ENCODE data around the gene STRA8.
"Not testable (repeated sequence)": the region's sequence is repeated elsewhere in the genome, so short reads cannot be mapped to it uniquely, and the experiment has no call there.

Gene STRA8

DNA sequence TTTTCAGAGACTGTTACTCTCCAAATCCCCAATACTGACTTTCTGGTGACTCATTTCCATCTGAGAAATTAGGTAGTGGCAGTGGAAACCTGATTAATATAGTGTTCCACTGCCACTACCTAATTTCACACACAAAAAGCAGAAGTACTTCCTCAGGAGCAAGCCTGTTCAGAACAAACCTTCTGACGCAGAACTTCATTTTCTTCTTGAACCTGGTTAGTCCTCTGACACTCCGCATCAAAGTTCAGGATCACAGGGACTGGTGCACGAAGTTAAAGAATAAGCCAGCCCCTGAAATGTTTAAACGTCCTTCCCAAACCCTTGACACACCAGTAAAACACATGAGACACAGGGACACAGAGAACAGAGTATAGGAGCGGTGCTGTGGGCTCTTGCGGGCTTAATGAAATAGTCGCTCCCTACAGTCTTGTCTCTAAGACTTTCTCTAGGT, 26.7 kb upstream of the STRA8 start:
- no peak for DNase-seq

- no peak for DNase-seq
These were observed 26.1 kb upstream of the STRA8 start for GRCh38 chr7:135207406-135208101.

GRCh38 chr7:135208102-135208793, 25.4 kb upstream of the STRA8 start:
- DNase-seq, result no peak

DNA sequence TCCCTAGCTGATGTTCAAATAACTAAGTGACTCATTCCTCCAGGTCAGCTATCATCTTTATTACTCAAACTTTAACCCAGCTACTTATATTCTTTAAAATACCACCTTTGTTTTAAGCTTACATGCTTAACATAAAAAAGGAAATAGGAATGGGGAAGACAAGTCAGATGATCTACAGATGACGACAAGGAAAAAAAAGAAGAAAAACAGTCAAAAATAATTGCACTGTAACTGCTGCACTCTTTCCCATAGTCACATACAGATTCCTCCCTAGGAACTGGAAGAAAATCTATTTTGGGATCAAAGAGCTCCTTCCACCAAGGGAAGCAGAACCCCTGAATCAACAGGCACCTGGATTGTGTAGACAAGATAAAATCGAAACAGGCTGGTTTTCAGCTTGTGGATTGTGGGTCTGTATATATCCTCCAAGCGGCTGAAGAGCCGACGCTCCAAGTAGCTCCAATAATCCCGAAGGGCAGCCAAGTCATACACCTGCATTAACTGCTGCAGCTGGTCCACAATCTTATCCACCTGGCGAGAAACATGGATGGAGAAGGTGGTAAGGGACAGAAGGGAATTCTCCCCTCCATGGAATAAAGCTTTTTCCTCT, 24.3 kb upstream of the STRA8 start:
- no peak for DNase-seq

DNA sequence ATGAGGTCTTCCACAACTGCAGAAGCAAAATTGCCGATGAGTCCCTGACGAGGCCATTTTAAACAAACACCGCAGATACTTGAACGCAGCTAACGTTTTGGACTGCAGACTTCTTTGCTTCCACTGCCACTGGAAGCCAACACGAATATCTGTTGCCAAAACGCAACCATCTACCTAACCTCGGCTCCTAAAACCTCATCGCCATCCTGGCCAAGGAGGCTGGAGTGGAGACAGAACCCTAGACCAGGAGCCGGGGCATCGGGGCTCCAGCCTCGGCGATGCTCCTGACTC, 22.8 kb upstream of the STRA8 start:
- peak; percentile 10 for DNase-seq

- peak; percentile 96 for DNase-seq
These were observed 22.3 kb upstream of the STRA8 start, which contains the start of gene WDR91 for GRCh38 chr7:135211179-135211945. WDR91 (minus strand) TSS chr7:135211526; CDS start chr7:135211502, 24 bp downstream.

DNA sequence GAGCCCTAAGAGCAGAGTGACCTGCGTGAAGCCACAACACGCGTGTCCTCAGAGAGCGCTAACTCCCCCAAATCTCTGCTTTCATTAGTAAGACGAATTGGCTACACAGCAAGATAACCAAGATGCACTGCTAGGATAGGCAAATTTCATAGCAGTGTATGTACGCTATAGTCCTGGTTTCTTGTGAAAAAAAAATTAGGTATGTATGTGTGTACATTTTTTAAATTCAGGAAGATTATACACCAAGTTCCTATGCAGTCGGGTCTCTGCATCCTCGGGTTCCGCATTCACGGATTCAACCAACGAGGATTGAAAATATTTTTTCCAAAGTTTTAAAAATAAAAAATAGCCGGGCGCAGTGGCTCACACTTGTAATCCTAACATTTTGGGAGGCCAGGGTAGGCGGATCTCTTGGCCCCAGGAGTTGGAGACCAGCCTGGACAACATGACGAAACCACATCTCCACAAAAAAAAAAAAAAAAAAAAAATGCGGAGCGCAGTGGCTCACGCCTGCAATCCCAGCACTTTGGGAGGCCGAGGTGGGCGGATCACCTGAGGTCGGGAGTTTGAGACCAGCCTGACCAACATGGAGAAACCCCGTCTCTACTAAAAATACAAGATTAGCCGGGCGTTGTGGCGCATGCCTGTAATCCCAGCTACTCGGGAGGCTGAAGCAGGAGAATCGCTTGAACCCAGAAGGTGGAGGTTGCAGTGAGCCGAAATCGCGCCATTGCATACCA, 21.5 kb upstream of the STRA8 start:
- not testable (repeated sequence) for DNase-seq

DNA sequence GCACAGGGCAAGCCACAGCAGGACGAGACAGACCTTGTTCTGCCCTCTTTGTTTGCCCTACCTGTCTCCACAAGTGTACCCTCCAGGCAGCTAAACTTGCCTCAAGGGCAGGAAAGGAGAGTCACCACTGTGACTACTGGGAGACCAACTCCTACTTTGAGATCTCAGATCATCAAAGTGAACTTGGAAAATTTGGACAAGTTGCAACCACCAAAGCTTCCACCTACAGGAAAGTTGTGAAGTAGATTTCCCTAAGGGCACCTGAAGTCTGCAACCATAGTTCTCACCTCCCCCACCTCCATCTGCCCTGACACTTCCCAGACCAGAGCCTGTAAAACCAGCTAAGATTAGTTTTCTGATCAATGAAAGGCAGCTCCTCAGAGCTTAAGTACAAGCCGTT, 19.8 kb upstream of the STRA8 start:
- DNase-seq, result no peak

DNA sequence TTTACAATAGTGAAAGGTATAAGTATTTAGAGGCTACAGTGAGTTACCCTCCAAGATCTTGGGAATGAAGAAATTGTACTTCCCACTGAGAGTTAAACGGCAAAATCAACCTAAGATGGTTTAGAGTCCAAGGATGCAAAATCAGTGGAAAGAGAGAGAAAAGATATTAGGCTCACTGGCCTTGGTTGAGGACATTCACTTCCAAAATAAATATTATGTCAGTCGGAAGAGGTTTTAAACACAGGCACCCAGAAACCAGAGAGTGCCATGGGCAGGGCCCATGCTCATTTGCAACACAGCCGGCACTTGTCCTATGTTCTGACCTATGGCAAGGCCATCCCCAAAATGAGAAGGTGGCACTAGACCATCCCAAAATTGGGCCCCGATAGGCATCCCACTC, 18.5 kb upstream of the STRA8 start:
- no peak for DNase-seq

GRCh38 chr7:135215698-135216097, 17.9 kb upstream of the STRA8 start:
- DNase-seq, result no peak

GRCh38 chr7:135217645-135218509, 15.8 kb upstream of the STRA8 start:
- no peak for DNase-seq

GRCh38 chr7:135224027-135224426, 9.6 kb upstream of the STRA8 start:
- DNase-seq, result no peak

DNA sequence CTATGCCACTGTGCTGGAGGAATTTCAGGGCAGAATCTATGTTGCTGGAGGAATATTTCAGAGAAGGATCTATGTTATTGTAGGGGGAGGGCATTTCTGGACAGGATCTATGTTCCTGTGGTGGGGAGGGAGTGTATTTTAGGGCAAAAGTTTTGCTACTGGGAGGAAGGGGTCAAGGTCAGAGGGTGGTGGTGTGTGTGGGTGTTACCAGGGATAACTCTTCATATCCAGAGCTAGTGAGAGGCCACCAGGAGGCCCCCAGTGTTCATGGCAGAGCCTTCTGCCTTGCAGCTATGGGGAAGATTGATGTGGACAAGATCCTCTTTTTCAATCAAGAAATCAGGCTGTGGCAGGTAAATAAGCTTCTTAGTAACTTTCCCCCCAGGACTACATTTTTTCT, 2.0 kb upstream of the STRA8 start:
- no peak for DNase-seq

DNA sequence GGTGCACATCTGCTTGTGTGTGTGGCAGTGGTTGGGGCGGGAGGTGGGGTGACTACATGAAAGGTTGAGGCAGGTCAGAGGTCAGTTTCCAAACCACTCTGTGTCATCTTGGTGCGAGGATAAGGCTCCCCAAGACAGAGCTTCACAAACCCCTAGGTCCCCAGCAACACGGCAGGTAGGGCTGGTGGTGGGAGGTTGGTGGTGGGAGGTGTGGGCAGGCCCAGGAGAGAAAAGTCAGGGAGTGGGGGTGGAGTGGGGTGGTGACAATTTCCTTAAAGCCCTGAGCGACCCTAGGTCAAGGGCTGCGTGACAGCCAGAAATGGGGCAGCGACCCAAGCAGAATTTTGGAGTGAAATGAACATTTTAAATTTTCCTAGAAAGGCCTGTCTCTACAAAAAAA, 1.6 kb upstream of the STRA8 start:
- DNase-seq, result no peak

DNA sequence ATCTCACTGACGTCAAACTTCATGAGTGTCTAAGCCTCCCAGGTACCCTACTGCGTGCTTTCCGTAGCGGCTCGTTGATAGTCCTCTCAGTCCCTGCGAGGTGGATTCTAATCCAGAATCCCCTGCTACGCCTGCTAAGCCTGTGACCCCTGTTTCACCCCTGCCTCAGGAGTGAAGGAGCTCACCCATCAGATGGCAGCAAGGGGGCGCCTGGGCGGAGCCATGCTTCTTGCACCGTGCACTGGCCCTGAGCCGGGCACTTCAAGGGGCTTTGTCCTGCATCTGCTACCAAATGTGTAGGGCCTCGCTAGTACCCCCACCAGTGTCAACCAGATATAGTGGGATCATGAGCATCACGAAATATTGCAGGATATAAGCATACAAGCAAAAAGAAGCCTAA, 918 bp upstream of the STRA8 start:
- no peak for DNase-seq

DNA sequence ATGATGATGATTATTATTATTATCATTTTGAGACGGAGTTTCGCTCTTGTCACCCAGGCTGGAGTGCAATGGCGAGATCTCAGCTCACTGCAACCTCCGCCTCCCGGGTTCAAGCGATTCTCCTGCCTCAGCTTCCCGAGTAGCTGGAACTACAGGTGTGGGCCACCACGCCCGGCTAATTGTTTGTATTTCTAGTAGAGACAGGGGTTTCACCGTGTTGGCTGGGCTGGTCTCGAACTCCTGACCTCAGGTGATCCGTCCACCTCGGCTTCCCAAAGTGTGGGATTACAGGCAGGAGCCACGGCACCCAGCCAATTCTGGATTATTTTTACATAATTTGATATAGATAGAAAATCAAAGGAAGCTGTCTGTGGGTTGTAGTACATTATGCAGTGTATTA, 457 bp downstream of the STRA8 start:
- not testable (repeated sequence) for DNase-seq

- no peak for DNase-seq
These were observed 1.1 kb downstream of the STRA8 start for GRCh38 chr7:135234727-135235126.

- no peak for DNase-seq
These were observed 2.2 kb downstream of the STRA8 start for GRCh38 chr7:135235841-135236240.

DNA sequence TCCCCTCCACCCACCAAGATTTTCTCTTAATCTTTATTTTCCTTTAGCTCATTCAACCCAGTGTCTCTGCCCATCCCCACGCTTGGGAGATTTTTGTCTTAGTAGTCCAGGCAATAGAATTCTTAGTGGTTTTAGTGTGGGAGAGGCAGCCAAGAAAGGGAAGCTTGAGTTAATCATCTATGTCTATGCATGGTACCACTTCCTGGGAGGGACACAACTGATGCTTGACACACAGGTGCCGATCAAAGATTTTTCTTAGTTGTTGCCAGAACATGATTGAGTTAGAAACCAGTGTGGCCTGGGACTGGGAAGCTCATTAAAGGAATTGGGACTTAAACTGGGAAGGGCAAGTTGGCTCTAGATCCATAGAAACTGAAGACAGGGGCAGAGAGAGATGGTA, 3.1 kb downstream of the STRA8 start:
- DNase-seq, result no peak

GRCh38 chr7:135238112-135238744, 4.6 kb downstream of the STRA8 start:
- DNase-seq, result no peak

DNA sequence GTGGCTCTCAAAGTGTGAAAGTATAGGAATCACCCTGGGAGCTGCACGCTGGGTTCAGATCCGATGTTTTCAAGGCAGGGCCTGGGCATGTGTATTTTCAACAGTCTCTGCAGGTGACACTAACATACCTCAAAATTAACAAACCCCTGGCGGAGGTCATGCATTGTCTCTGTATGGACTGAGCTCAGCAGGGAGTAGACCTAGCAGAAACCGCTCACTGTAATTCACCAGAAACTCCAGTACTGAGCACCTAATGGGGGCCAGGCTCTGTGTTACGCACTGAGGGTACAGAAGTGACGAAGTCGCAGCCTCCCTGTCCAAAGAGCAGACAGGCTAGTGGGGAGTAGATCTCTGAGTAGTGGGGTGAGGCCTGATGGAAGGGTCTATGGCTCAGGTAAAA, 5.6 kb downstream of the STRA8 start:
- DNase-seq, result no peak
